ENCODE measurements around the gene DUS2.

DNA sequence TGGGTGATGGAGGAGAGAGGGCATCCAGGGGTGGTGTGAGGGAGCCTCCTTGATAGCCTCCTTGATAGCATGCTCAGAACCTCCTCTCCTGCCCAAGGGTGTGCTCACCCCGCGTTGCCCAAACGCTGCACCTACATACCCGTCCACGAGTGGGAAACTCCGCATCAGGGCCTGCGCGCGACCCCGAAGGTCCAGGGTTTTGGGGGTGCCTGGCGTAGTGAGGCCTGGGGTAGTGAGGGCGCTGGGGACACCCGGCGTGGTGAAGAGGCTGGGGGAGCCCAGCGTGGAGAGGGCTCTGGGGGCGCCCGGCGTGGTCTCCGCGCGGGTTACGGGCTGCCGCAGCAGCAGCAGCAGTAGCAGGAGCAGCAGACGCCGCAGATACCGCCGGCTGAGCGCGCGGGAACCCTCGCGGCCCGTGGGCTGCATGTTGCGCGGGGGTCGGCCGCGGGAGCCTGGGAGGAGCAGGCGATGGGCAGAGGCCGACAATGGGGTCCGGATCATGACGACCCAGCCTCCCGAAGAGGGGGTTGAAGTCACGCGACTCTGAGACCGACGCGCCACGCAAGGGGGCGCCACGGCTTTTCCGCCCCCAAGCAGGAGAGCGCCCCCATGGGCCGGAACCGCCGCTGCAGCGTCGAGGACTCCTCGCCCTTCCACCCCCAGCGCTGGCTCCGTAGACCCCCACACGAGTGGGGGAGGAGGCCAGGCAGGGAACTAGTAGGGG lies 43.0 kb upstream of the DUS2 start, which contains the start of gene DPEP3:
- TF ChIP-seq, protein P1, sequence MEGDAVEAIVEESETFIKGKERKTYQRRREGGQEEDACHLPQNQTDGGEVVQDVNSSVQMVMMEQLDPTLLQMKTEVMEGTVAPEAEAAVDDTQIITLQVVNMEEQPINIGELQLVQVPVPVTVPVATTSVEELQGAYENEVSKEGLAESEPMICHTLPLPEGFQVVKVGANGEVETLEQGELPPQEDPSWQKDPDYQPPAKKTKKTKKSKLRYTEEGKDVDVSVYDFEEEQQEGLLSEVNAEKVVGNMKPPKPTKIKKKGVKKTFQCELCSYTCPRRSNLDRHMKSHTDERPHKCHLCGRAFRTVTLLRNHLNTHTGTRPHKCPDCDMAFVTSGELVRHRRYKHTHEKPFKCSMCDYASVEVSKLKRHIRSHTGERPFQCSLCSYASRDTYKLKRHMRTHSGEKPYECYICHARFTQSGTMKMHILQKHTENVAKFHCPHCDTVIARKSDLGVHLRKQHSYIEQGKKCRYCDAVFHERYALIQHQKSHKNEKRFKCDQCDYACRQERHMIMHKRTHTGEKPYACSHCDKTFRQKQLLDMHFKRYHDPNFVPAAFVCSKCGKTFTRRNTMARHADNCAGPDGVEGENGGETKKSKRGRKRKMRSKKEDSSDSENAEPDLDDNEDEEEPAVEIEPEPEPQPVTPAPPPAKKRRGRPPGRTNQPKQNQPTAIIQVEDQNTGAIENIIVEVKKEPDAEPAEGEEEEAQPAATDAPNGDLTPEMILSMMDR (IDR thresholded peaks at IDR 0.05), result peak in 1 of 3 experiments; percentile 21
- TF ChIP-seq POLR2A (IDR thresholded peaks at IDR 0.05; ENCODE audit: low read depth), result no peak
- no peak for TF ChIP-seq POLR2AphosphoS5 (IDR thresholded peaks at IDR 0.05)
- TF ChIP-seq EP300 (IDR thresholded peaks at IDR 0.05), result no peak

Data from esophagus muscularis mucosa (tissue), 4 donors.